ENCODE results near the gene ZDHHC1.
A peak's percentile ranks its signal among the peaks of the same experiment; 100 is the strongest.

Gene ZDHHC1

GRCh38 chr16:67444259-67445125, 28.2 kb upstream of the ZDHHC1 start:
- Mint-ChIP-seq H3K4me3 (peak overlapping the region in 2 of 3 experiments; percentile 29 to 32), H3K9me3 (no peaks in the 10 kb centered on the region), H3K36me3 (ENCODE audit: low read depth) (peaks cover 19% of the 10 kb centered on the region), H3K27me3 (ENCODE audit: low read depth) (no peaks in the 10 kb centered on the region), H3K27ac (peak overlapping the region; percentile 95 to 99 (median 98)), H3K4me1 (peaks cover 66% of the 10 kb centered on the region)
- TF ChIP-seq CTCF (IDR thresholded peaks at IDR 0.05; ENCODE audit: unreplicated experiment in 3 of 3) = no peak

DNA sequence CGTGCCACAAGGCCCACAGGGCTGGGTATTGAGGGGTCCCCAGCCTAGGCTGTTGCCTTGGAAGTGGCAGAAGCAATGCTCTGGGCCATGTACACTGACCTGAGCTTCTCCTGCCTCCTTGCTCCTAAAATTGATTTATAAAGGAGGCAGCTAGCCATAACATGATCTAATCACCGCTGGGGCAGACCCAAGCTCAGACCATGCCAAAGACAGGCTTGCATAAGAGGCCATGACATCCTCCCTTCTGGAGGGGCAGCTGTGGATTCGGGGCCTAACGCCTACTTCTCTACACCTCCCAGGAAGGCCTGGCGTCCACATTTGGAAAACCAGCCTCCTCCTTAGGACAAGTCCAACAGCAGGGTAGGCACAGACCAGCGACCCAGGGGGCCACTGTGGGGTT, 27.0 kb upstream of the ZDHHC1 start:
- Mint-ChIP-seq H3K36me3 (ENCODE audit: low read depth) (peaks cover 21% of the 10 kb centered on the region), H3K4me3 (peak overlapping the region in 1 of 3 experiments; percentile 64), H3K9me3 (no peaks in the 10 kb centered on the region), H3K4me1 (peaks cover 61% of the 10 kb centered on the region), H3K27me3 (ENCODE audit: low read depth) (no peaks in the 10 kb centered on the region), H3K27ac (peak overlapping the region; percentile 26 to 98 (median 92))
- no peak for TF ChIP-seq CTCF (IDR thresholded peaks at IDR 0.05; ENCODE audit: unreplicated experiment in 3 of 3)

DNA sequence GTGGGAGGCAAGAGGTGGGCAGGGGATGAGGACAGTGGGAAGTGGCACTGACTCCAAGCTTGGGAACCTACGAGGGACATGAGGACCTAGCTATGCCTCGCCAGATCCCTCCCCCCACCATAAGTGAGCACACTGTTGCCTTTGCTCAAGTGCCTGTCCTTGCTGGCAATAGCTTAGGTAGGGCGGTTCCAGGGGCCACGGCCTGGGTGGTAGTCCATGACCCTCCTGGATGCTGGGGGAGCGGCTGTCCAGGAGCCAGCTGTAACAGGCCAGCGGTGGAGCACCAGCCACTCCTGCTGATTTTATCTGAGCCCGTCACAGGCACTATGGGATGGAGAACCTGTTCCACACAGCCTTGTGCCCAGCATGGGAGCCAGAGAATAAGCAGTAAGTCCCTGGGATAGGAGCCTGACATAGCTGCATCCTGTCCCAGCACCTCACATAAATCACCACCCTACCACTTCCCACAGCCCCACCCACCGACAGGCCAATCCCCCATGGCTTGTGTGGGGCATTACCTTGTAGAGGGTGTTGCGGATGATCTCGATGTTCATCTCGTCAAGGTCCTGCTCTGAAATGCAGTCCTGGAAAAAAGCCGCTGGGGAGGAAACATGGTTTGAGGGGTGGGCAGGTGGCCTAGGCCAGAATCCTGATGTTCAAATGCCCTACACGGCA, 26.4 kb upstream of the ZDHHC1 start:
- no peaks in the 10 kb centered on the region for H3K9me3 Mint-ChIP-seq
- H3K4me3 Mint-ChIP-seq = no peak overlapping the region
- peak overlapping the region in 1 of 3 experiments; percentile 98 for H3K27ac Mint-ChIP-seq

GRCh38 chr16:67441907-67442306, 25.6 kb upstream of the ZDHHC1 start:
- Mint-ChIP-seq H3K4me3 (no peak overlapping the region), H3K9me3 (no peaks in the 10 kb centered on the region), H3K36me3 (ENCODE audit: low read depth) (peaks cover 29% of the 10 kb centered on the region), H3K27me3 (ENCODE audit: low read depth) (no peaks in the 10 kb centered on the region), H3K4me1 (peaks cover 50% of the 10 kb centered on the region), H3K27ac (peak overlapping the region in 2 of 3 experiments; percentile 23 to 53)
- no peak for TF ChIP-seq CTCF (IDR thresholded peaks at IDR 0.05; ENCODE audit: unreplicated experiment in 3 of 3)

More for the DNA sequence above, 26.4 kb upstream of the ZDHHC1 start:
- Mint-ChIP-seq H3K27me3 (ENCODE audit: low read depth) (no peaks in the 10 kb centered on the region), H3K4me1 (peaks cover 59% of the 10 kb centered on the region), H3K36me3 (ENCODE audit: low read depth) (peaks cover 24% of the 10 kb centered on the region)
- no peak for TF ChIP-seq CTCF (IDR thresholded peaks at IDR 0.05; ENCODE audit: unreplicated experiment in 3 of 3)

GRCh38 chr16:67441271-67441753, 25.0 kb upstream of the ZDHHC1 start:
- Mint-ChIP-seq H3K27me3 (ENCODE audit: low read depth) (no peaks in the 10 kb centered on the region), H3K9me3 (no peaks in the 10 kb centered on the region), H3K4me1 (peaks cover 44% of the 10 kb centered on the region), H3K27ac (peak overlapping the region in 2 of 3 experiments; percentile 23 to 53), H3K36me3 (ENCODE audit: low read depth) (peaks cover 28% of the 10 kb centered on the region), H3K4me3 (no peak overlapping the region)
- no peak for TF ChIP-seq CTCF (IDR thresholded peaks at IDR 0.05; ENCODE audit: unreplicated experiment in 3 of 3)
